GM21367 (cell line): ENCODE measurements around the gene GALNT9.
"Not testable (repeated sequence)": the region's sequence is repeated elsewhere in the genome, so short reads cannot be mapped to it uniquely, and the experiment has no call there.

Experiments
- ATAC-seq: cut with Tn5 transposase; IDR thresholded peaks from one replicate; pipeline ENCODE4 v1.9.1; 2021; ENCODE audit not compliant: unreplicated experiment

GALNT9 gene

GRCh38 chr12:132267873-132268272 lies 61.5 kb downstream of the GALNT9 start:
- no peak for ATAC-seq

GRCh38 chr12:132266802-132267201 lies 62.6 kb downstream of the GALNT9 start:
- ATAC-seq: no peak

GRCh38 chr12:132266370-132266769 lies 63.0 kb downstream of the GALNT9 start:
- no peak for ATAC-seq

GRCh38 chr12:132265822-132266221 lies 63.6 kb downstream of the GALNT9 start:
- ATAC-seq: not testable (repeated sequence)

GRCh38 chr12:132265056-132265800 lies 64.2 kb downstream of the GALNT9 start:
- no peak for ATAC-seq

- ATAC-seq: no peak
Measured at GRCh38 chr12:132264086-132265010, 65.0 kb downstream of the GALNT9 start.

- no peak for ATAC-seq
Measured at GRCh38 chr12:132263451-132264049, 65.8 kb downstream of the GALNT9 start.

GRCh38 chr12:132263061-132263360 lies 66.4 kb downstream of the GALNT9 start:
- no peak for ATAC-seq

- no peak for ATAC-seq
Measured at GRCh38 chr12:132262256-132263060, 66.9 kb downstream of the GALNT9 start.

GRCh38 chr12:132261328-132262138 lies 67.9 kb downstream of the GALNT9 start:
- no peak for ATAC-seq

GRCh38 chr12:132260721-132261120 lies 68.7 kb downstream of the GALNT9 start:
- ATAC-seq: no peak

- no peak for ATAC-seq
Measured at GRCh38 chr12:132259872-132260695, 69.3 kb downstream of the GALNT9 start.

GRCh38 chr12:132259364-132259871 lies 70.0 kb downstream of the GALNT9 start:
- no peak for ATAC-seq

GRCh38 chr12:132258543-132258942 lies 70.8 kb downstream of the GALNT9 start:
- no peak for ATAC-seq

GRCh38 chr12:132257955-132258490 lies 71.4 kb downstream of the GALNT9 start:
- no peak for ATAC-seq

- no peak for ATAC-seq
Measured at GRCh38 chr12:132257206-132257954, 72.0 kb downstream of the GALNT9 start.

- no peak for ATAC-seq
Measured at GRCh38 chr12:132256646-132257045, 72.7 kb downstream of the GALNT9 start.

GRCh38 chr12:132255642-132256041 lies 73.7 kb downstream of the GALNT9 start:
- no peak for ATAC-seq
